GM21528 (cell line): Measurements from ENCODE around the gene RECQL5.
"Not testable (repeated sequence)": the region's sequence is repeated elsewhere in the genome, so short reads cannot be mapped to it uniquely, and the experiment has no call there.

Experiments used
- ATAC-seq: cut with Tn5 transposase; IDR thresholded peaks from one replicate; pipeline ENCODE4 v1.9.1; 2021; ENCODE audit warnings: mild to moderate bottlenecking, moderate library complexity; ENCODE audit not compliant: unreplicated experiment, low FRiP score

RECQL5 gene

GRCh38 chr17:75596320-75597087, 70.5 kb downstream of the RECQL5 start:
- no peak for ATAC-seq

GRCh38 chr17:75595920-75596313, 71.0 kb downstream of the RECQL5 start:
- no peak for ATAC-seq

- ATAC-seq, result no peak
These were observed 71.6 kb downstream of the RECQL5 start for GRCh38 chr17:75595284-75595919.

GRCh38 chr17:75594499-75595283, 72.3 kb downstream of the RECQL5 start:
- ATAC-seq, result no peak

GRCh38 chr17:75593430-75593829, 73.5 kb downstream of the RECQL5 start:
- ATAC-seq, result not testable (repeated sequence)

- ATAC-seq, result no peak
These were observed 74.5 kb downstream of the RECQL5 start for GRCh38 chr17:75592348-75593020.

GRCh38 chr17:75591722-75592302, 75.1 kb downstream of the RECQL5 start:
- ATAC-seq, result no peak

GRCh38 chr17:75590849-75591721, 75.9 kb downstream of the RECQL5 start:
- no peak for ATAC-seq

- no peak for ATAC-seq
These were observed 76.6 kb downstream of the RECQL5 start for GRCh38 chr17:75590314-75590761.

GRCh38 chr17:75589919-75590303, 77.0 kb downstream of the RECQL5 start:
- ATAC-seq, result no peak

- ATAC-seq, result peak; percentile 59
These were observed 77.7 kb downstream of the RECQL5 start for GRCh38 chr17:75589012-75589918.

- no peak for ATAC-seq
These were observed 78.3 kb downstream of the RECQL5 start for GRCh38 chr17:75588596-75589011.

- ATAC-seq, result no peak
These were observed 79.0 kb downstream of the RECQL5 start, which contains the start of gene MYO15B for GRCh38 chr17:75587675-75588595. Gene MYO15B, plus strand, starts transcription at chr17:75587800. Its CDS starts 258 bp downstream, at chr17:75588058.

GRCh38 chr17:75584849-75585175, 82.1 kb downstream of the RECQL5 start:
- no peak for ATAC-seq

GRCh38 chr17:75583197-75583596, 83.8 kb downstream of the RECQL5 start:
- ATAC-seq, result not testable (repeated sequence)

- ATAC-seq, result not testable (repeated sequence)
These were observed 85.7 kb downstream of the RECQL5 start for GRCh38 chr17:75581121-75581725.
